CD4-positive, alpha-beta T cell treated with Interleukin-17A for 4 hours (primary cell): ENCODE data around the gene MUS81.

Source experiments
- DNase-seq: peaks from one replicate; pipeline ENCODE4 v3.0.0-alpha.2; 2020; ENCODE audit warnings: mixed read lengths

The MUS81 gene

GRCh38 chr11:65849366-65849765 is 10.9 kb upstream of the MUS81 start:
- no peak for DNase-seq

DNA sequence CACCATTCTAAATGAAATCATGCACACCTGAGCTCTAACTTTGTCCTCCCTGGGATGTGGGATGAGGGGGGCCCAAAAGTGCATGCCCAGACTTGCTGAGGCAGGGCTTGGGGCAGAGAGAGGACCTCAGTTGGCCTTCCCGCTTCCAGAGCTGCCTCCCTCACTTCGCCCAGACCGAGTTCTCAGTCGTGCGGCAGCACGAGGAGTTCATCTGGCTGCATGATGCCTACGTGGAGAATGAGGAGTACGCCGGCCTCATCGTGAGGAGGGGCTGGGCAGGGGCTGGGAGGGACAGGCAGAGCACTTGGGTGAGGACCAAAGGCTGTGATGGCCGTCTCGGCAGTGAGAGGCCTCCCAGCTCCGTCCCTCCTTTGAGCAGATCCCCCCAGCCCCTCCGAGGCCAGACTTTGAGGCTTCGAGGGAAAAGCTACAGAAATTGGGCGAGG is 10.4 kb upstream of the MUS81 start:
- DNase-seq = no peak

GRCh38 chr11:65850217-65851082 is 9.8 kb upstream of the MUS81 start:
- DNase-seq = no peak

- no peak for DNase-seq
These were observed 9.1 kb upstream of the MUS81 start for GRCh38 chr11:65851083-65851579.

DNA sequence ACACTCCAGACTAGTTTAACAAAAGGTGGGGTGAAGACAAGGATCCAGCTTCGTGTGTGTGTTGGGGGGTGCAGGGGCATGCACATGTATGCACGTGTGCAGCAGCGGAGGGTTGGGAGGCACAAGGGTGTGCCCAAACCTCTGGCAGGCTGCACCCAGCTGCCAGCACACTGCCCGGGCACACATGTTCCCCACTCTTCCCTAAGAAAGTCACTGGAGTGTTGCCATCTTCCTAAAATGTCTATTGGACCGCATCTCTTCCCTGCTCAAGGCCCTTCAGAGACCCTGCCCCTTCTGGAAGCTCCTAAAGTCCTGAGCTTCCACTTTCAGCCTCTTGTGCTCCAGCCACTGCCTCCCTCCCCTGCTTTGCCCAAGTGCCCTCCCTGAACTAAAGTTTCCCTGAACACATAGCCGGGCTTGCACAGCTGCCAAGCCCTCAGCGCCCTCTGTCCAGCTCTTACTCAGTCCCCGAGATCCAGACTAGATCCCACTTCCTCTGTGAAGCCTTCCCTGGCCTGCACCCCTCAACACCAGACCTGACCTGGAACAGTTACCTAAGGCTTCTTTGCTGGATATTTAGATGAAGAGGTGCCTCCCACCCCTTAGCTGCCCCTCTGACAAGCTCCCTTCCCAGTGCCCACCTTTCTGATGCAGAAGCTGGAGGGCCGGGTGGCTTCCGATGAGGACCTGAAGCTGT is 8.3 kb upstream of the MUS81 start:
- DNase-seq = no peak

DNA sequence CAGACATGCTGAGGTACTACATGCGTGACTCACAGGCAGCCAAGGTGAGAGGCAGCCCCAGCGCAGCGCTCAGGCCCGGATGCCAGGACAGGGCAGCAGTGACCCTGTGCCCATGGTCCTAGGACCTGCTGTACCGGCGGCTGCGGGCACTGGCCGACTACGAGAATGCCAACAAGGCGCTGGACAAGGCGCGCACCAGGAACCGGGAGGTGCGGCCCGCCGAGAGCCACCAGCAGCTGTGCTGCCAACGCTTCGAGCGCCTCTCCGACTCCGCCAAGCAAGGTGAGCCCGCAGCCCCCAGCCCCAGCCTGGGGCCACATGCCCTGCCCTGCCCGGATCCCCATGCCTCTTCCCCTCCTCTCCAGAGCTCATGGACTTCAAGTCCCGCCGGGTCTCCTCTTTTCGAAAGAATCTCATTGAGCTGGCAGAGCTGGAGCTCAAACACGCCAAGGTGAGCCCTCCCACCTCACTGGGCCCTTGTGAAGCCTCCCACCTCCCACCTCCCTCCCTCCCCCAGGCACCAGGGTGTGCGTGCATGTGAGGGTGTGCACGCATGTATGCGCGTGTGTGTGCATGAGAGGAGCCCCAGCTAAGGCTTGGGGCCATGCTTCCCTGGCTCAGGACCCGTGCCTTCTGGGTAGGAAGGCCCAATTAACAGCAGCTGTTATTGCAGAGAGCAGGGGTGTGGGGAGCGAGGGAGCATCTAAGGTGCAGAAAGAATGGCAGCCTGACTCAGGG is 7.6 kb upstream of the MUS81 start:
- DNase-seq = no peak

DNA sequence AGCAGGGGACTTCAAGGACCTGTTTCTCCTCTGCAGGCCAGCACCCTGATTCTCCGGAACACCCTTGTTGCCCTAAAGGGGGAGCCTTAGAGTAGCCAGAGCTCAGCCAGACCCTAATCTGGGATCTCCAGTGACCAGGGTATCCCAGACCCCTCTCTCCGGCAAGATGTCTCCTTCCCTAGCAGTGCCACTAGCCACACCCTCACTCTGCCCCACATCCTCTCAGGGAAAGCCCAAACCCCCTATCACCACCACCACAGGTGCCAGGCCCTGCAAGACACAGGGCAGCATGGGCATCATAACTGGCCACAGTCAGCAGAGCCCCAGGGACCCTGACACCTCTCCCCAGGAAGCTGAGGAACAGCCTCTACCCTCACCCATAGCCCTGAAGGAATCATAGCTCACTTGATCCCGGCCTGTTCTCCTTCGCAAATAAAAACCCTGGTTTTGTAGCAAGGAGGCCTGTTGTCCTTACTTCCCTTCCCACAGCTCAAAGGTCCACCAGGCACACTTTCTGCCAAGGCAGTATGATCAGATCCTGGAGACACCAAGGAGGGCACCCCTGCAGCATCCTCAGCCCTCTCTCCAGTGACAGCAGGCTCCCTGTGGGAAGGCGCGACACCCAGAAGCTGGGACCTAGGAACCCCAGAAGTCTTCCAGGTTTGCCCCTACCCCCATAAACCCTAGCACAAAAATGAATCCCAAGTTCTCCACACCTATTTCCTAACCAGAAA is 6.8 kb upstream of the MUS81 start:
- DNase-seq = no peak

GRCh38 chr11:65854161-65854592 is 6.1 kb upstream of the MUS81 start:
- no peak for DNase-seq

DNA sequence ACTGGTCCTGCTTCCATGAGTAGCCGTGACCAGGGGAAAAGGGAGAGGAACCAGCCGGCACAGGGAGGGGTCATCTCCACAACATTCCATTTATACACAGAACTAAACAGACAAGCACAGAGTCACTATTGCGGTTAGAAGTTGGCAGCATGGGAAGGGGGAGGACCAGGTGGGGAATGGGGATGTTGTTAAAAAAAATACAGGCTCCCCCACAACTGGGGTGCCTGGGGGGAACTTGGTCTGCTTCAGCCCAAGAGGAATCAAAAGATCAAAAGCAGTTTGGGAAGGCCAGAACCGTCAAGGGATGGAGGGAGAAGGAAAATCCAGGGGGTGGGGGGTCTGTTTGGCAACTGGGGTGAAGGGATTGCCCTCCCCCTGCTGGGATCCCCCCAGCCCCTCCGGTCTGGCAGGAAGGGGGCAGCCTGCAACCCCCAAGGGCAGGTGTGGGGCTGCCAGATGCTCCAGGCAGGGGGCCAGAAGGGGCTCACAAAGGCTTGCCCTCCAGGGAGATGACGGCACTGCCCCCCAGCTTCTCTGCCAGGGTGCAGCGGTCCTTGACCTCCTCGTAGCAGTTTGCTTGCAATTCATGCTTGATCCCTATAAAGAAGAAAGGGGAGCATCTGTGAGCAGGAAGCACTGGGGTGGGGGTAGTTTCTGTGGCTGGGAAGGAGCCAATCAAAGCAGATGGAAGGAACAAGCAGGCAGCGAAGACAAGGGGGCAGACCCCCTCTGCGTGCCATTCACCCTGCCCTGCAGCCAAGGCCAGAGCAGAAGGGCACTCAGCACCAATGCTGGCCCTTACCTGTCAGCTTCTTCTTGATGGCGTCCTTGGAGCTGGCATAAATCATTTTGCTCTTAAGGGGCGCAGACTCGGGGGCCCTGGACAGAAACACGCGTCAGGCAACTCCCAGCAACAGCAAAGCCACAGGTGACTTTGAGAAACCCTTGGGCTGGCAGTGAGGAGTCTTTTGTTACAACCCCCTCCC is 5.1 kb upstream of the MUS81 start:
- DNase-seq = no peak

- DNase-seq = no peak
These were observed 4.3 kb upstream of the MUS81 start for GRCh38 chr11:65855927-65856363.

- DNase-seq = peak; percentile 89
These were observed 3.3 kb upstream of the MUS81 start for GRCh38 chr11:65856689-65857499.

- DNase-seq = peak; percentile 71
These were observed 2.8 kb upstream of the MUS81 start for GRCh38 chr11:65857500-65857852.

DNA sequence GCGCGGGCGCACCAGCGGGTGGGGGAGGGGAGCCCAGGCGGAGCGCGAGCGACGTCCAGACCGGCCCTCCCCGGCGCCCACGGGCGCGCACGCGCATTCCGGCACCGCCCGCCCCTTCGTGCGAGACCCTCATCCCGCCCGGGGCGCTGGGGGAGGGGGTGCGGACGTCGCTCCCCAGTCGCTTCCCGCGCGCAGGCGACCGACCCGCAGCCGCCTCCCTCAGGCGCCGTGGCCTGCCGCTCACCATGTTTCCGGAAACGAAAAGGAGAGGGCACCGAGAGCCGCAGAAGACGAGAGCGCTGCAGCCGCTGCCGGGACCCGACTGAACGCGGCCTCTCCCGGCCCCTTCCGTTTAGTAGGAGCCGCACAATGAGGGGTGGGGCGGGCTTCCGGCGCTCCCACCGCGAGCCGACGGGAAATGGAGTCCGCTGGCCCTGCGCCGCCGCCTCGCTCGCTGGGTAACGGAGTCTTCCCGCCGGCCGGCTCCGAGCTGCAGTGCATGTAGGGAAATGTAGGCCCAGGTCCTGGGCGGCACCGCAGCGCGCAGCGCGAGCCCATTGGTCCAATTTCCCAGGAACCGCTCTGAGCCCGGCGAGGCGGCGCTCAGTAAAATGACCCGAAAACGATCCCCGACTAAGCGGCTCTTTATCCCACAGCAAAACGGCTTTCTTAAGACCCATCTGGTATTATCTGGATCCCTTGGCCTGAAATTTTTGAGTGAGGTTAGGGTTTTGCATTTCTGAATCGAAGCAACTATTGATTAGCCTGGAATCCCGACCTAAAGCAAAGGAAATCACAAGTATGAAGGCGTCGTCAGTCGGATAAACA is 2.2 kb upstream of the MUS81 start, which contains the start of gene CFL1:
CFL1 (minus strand) TSS at position 328 of the 828 bp plus-strand sequence; CDS start at position 247, 81 bp downstream.
- DNase-seq = peak; percentile 97

DNA sequence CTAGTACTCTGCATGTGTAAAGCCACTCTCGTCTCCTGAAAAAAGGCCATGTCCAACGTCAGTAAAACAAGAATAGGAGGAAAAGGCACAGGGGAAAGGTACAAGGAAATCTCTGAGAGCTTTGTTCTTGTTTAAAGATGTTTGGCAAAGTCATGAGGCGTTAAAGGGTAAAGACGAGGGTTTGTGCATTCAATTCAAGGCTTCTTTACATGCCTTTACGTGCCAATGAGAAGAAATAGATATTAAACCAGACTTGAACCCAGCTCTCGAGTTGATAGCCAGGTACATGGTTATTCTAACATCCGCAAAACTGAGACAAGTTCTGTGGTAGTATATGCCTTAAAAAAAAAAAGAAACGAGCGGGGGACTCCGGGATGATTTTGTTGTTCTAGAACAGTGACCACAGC is 1.5 kb upstream of the MUS81 start:
- DNase-seq = no peak

DNA sequence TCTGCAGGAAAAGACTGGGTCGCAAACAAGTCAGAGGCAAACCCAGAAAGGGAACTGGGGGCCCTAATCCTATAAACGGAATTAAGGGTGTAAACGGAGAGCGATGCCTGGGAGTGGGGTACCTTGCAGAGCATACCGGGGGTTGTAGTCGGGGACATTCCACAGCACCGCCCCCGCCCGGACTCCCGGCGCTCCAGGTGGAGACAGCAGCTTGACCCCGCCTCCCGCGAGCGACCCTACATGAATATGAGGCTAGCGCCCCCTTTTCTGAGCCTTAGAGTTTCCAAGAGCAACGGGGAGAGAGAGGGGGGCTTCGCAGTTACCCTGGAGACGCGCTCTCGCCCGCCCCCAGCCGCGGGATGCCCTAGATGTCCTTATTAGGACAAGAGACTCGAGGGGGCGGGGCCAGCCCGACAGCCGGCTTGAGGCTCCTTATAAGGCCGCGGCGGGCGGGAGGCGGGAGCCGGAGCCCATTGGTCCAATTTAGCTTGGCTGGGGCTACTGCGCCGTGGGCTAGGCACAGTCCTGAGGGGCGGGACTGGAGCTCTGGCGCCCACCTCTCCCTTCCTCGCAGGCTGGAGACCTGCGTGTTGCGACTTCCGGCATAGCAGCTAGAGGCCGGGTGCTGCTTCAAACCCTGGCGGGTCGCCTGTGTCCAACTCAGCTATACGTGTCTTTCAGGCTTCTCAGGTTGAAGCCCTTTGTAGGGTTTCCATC is 980 bp upstream of the MUS81 start:
- peak; percentile 99 for DNase-seq

DNA sequence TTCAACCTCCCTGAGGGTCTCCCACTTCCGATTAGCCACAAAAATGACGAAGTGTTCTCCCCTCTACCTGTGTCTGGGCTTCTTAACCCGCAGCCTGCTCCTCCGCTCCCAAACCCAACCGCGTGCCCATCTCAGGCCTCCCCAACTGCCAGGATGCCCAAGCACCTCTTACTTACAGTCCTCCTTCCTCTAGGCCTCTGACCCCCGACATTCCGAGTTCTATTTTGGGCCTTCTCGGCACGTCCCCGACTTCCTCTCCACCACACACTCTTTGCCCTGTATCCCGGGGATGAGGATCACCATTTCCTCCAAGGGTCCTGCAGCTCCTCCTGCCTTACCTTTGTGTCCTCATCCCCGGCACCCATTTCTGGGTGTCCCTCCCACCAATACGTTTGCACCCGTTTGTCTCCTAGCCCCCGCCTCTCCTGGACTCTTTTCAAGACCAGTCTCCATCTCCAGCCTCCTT is 388 bp upstream of the MUS81 start:
- DNase-seq = no peak

DNA sequence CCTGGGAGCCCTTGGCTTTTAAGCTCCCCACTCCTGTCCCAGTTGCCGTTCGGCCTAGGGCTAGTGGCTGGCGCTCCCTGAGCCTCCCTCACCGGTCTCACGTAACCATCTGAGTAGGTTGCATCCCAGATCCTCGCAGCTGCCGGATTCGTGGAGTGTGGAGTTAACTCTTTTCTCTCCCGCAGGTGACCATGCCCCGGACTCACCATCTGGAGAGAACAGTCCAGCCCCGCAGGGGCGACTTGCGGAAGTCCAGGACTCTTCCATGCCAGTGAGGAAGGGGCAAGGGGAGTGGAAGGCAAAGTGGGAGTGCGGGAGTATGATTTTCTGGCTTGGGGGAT is 902 bp downstream of the MUS81 start:
- no peak for DNase-seq

DNA sequence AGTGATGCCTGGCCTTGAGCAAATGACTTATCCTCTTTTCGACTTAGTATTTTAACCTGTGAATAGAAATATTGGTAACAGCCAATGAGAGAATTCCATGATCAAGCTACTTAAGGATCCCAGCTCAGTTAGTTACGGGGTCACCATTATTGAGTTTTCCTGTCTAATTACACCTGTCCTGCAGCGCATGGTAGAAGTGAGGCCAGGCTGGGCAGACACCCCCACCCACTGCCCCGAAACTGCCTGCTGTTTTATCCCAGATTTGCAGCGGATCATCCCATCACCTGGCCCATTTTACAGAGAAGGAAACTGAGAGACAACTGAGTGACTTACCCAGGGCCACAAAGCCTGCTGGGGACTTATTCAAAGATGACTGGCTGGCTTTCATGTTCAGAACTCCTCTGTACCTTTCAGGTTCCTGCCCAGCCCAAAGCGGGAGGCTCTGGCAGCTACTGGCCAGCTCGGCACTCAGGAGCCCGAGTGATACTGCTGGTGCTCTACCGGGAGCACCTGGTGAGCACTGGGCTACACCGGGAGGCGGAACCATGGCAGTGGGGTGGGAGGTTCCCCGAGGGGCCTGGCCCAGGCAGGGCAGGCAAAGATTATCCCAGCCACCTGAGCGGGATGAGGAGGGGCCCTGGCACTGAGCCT is 1.4 kb downstream of the MUS81 start:
- DNase-seq = peak; percentile 1
